ENCODE data around the gene ADORA3. TPM values are rescaled to one million over a fixed set of nuclear protein-coding genes. Genes with fewer than 3 reads are reported as not detected.

ADORA3 gene
- total and polyA plus RNA-seq, 10 of the 15 experiments (the other 5 are each of a cell fraction or from before 2014, with no cell fraction given), result 0.14 to 0.29 (median 0.18) TPM; not detected in 2

GRCh38 chr1:111507411-111508201 is 4.2 kb upstream of the ADORA3 start:
- in situ Hi-C loops (cut with MboI) (loop anchor here (5.0 to 10.0 kb wide), 2 partner anchors 140 to 247 kb away; partner anchors contain the start of gene DDX20), intact Hi-C loops (cut with micrococcal nuclease; ENCODE audit: unreplicated experiment) (loop anchor here (1.0 to 5.0 kb wide), 10 partner anchors 26 to 285 kb away; partner anchors contain the start of genes ATP5PB, DDX20 and WDR77)
- Histone ChIP-seq H3K27ac (ENCODE audit: control insufficient read depth, insufficient read depth) (peak overlapping the region; percentile 99), H3K9ac (ENCODE audit: control insufficient read depth, insufficient read depth, low read length) (peak overlapping the region; percentile 86), H3K27me3 (replicated peaks in 1 of 2; ENCODE audit: control insufficient read depth in 2 of 2, insufficient read depth in 2 of 2, low read length in 1 of 2) (no peaks in the 10 kb centered on the region), H3K79me2 (ENCODE audit: control insufficient read depth, insufficient read depth, low read length) (peaks cover 2% of the 10 kb centered on the region; the same call in 1 of the 2 replicates), H3K36me3 (ENCODE audit: control insufficient read depth in 2 of 2, insufficient read depth in 2 of 2, low read length in 1 of 2) (no peaks in the 10 kb centered on the region), H3K4me3 (peak overlapping the region; percentile 69), H4K20me1 (ENCODE audit: control insufficient read depth, insufficient read depth) (no peaks in the 10 kb centered on the region), H3K4me1 (ENCODE audit: control insufficient read depth, insufficient read depth, low read length) (peaks cover 58% of the 10 kb centered on the region), H3K4me2 (ENCODE audit: control insufficient read depth, insufficient read depth) (peak overlapping the region; percentile 99), H2AFZ (ENCODE audit: control insufficient read depth, low read depth, low read length) (peak overlapping the region; percentile 91), H3K9me3 (replicated peaks; ENCODE audit: control insufficient read depth, insufficient read depth, low read length) (no peaks in the 10 kb centered on the region)
- peak; percentile 79 for ATAC-seq
- under 1% methylated on average over 15 of the region's 15 CpGs for WGBS (ENCODE audit: insufficient coverage, insufficient replicate concordance, low lambda C conversion rate, missing lambda C conversion rate)
- ChIA-PET SMC1A (ENCODE audit: uncharacterized antibody, unreplicated experiment) (interaction anchor here (0.7 to 8.2 kb wide), 62 partner anchors 11 to 316 kb away, joined by 3 to 128 read pairs (median 5); partner anchors contain the start of genes DDX20, INKA2, RAP1A and WDR77), CTCF (interaction anchor here (0.8 to 6.9 kb wide), 65 partner anchors 10 to 477 kb away, joined by 3 to 109 read pairs (median 8); partner anchors contain the start of genes ATP5PB, DDX20, INKA2 and RAP1A), RAD21 (ENCODE audit: unreplicated experiment) (interaction anchor here (0.7 to 4.6 kb wide), 58 partner anchors 9 to 305 kb away, joined by 3 to 105 read pairs (median 6); partner anchors contain the start of genes ATP5PB, C1orf162, DDX20 and INKA2), POLR2A (interaction anchor here (0.5 to 2.8 kb wide), 33 partner anchors 8 to 586 kb away, joined by 3 to 15 read pairs (median 4); partner anchors contain the start of genes DDX20 and INKA2)
- BruUV-seq (replicated peaks), result no TSS peak
- peak; percentile 92 for FAIRE-seq
- peak; percentile 82 for DNase-seq (ENCODE audit: low read depth, low spot score)
- 0 out of 2 replicates have a peak, but pooled peaks have one; percentile 70 for TF ChIP-seq WRNIP1 (IDR thresholded peaks at IDR 0.05; ENCODE audit: borderline replicate concordance, low read depth, low read length)
- peak; percentile 44; the same call in 1 of the 2 replicates for TF ChIP-seq PAX5 (IDR thresholded peaks at IDR 0.05; ENCODE audit: borderline replicate concordance, low read depth, low read length)
- TF ChIP-seq ATF3 (IDR thresholded peaks at IDR 0.05; ENCODE audit: borderline replicate concordance, extremely low read depth, low read depth, low read length), result no peak; the same call in 1 of the 2 replicates
- TF ChIP-seq SREBF2 (IDR thresholded peaks at IDR 0.05; ENCODE audit: low read length), result 0 out of 2 replicates have a peak, but pooled peaks have one; percentile 12
- no peak for TF ChIP-seq ZNF622 (IDR thresholded peaks at IDR 0.05)
- TF ChIP-seq ELK1 (IDR thresholded peaks at IDR 0.05; ENCODE audit: low read depth, low read length), result peak; percentile 13; the same call in 1 of the 2 replicates
- no peak for TF ChIP-seq NFYB (IDR thresholded peaks at IDR 0.05; ENCODE audit: insufficient read depth, low read depth, low read length)
- TF ChIP-seq GATAD2B (conservative IDR thresholded peaks at IDR 0.05; ENCODE audit: low read depth), result no peak; the same call in none of the 2 replicates
- TF ChIP-seq NFXL1 (IDR thresholded peaks at IDR 0.05; ENCODE audit: borderline replicate concordance), result no peak
- peak in 2 of 3 experiments; percentile 15 to 32; a peak in 1 of 6 replicates for TF ChIP-seq CTCF (IDR thresholded peaks at IDR 0.05 in 2 of 3, conservative IDR thresholded peaks at IDR 0.05 in 1 of 3; ENCODE audit: control insufficient read depth in 2 of 3, extremely low read depth in 1 of 3, insufficient read depth in 1 of 3, low read depth in 3 of 3, low read length in 3 of 3)
- TF ChIP-seq TCF7 (IDR thresholded peaks at IDR 0.05; ENCODE audit: borderline replicate concordance), result no peak
- no peak for TF ChIP-seq SIX5 (IDR thresholded peaks at IDR 0.05; ENCODE audit: low read depth, low read length, severe bottlenecking)
- TF ChIP-seq POLR2AphosphoS2 (IDR thresholded peaks at IDR 0.05; ENCODE audit: low read depth, low read length), result 0 out of 2 replicates have a peak, but pooled peaks have one; percentile 42
